H9 (cell line): ENCODE results near the gene AGO3. TPM values are rescaled to one million over a fixed set of nuclear protein-coding genes. Genes with fewer than 3 reads are reported as not detected.

Experiments used
- DNase-seq: peaks from one replicate; pipeline ENCODE4 v3.0.0-alpha.2; 2017
- H2AFZ ChIP-seq: one replicate; pipeline ENCODE4 v1.6.1; 2013; ENCODE audit warnings: mild to moderate bottlenecking, low read length, control low read depth, moderate library complexity
- H2AK5ac ChIP-seq: 2 replicates; pipeline ENCODE4 v1.6.1; 2013; ENCODE audit warnings: low read length, control low read depth, mixed read lengths; ENCODE audit not compliant: insufficient read length
- H2BK120ac ChIP-seq: one replicate; pipeline ENCODE4 v1.6.1; 2013; ENCODE audit warnings: low read depth, mild to moderate bottlenecking, low read length, control low read depth, inconsistent platforms; ENCODE audit not compliant: poor library complexity, severe bottlenecking
- H2BK12ac ChIP-seq: 2 replicates; pipeline ENCODE4 v1.6.1; 2013; ENCODE audit warnings: low read length, control low read depth, mixed read lengths, low read depth; ENCODE audit not compliant: insufficient read length
- H2BK15ac ChIP-seq: 2 replicates; pipeline ENCODE4 v1.6.1; 2013; ENCODE audit warnings: low read depth, low read length, control low read depth
- H2BK20ac ChIP-seq: one replicate; pipeline ENCODE4 v1.6.1; 2013; ENCODE audit warnings: low read depth, mild to moderate bottlenecking, low read length, control low read depth, inconsistent platforms; ENCODE audit not compliant: poor library complexity, severe bottlenecking
- H2BK5ac ChIP-seq: 2 replicates; pipeline ENCODE4 v1.6.1; 2013; ENCODE audit warnings: low read length, control low read depth, mixed read lengths; ENCODE audit not compliant: insufficient read length
- H3K14ac ChIP-seq: 2 replicates; pipeline ENCODE4 v1.6.1; 2013; ENCODE audit warnings: low read length, control low read depth; ENCODE audit not compliant: insufficient read depth
- H3K18ac ChIP-seq: 2 replicates; pipeline ENCODE4 v1.6.1; 2013; ENCODE audit warnings: low read depth, mild to moderate bottlenecking, mixed read lengths, low read length, control low read depth; ENCODE audit not compliant: insufficient read length
- H3K23ac ChIP-seq: 2 replicates; pipeline ENCODE4 v1.6.1; 2013; ENCODE audit warnings: low read length, control low read depth, mixed read lengths, low read depth; ENCODE audit not compliant: insufficient read length
- H3K23me2 ChIP-seq: 2 replicates; pipeline ENCODE4 v1.6.1; 2013; ENCODE audit warnings: low read depth, mild to moderate bottlenecking, mixed read lengths, low read length, control low read depth; ENCODE audit not compliant: insufficient read length, poor library complexity, severe bottlenecking
- H3K27ac ChIP-seq: 2 replicates; pipeline ENCODE4 v1.5.1; 2013; ENCODE audit warnings: low read length, control low read depth, mixed read lengths, low read depth; ENCODE audit not compliant: insufficient read length
- H3K27me3 ChIP-seq: 2 replicates; pipeline ENCODE4 v1.6.1; 2013; ENCODE audit warnings: low read length, control low read depth, inconsistent platforms; ENCODE audit not compliant: insufficient read depth
- H3K4ac ChIP-seq: 2 replicates; pipeline ENCODE4 v1.6.1; 2013; ENCODE audit warnings: low read depth, mild to moderate bottlenecking, control low read depth, inconsistent platforms, low read length, moderate library complexity
- H3K4me1 ChIP-seq: 2 replicates; pipeline ENCODE4 v1.6.1; 2013; ENCODE audit warnings: low read length, control low read depth, inconsistent platforms; ENCODE audit not compliant: insufficient read depth
- H3K4me2 ChIP-seq: 2 replicates; pipeline ENCODE4 v1.6.1; 2013; ENCODE audit warnings: low read length, control low read depth, mixed read lengths; ENCODE audit not compliant: insufficient read length, insufficient read depth
- H3K56ac ChIP-seq: 2 replicates; pipeline ENCODE4 v1.6.1; 2013; ENCODE audit warnings: low read depth, mild to moderate bottlenecking, mixed read lengths, low read length, control low read depth; ENCODE audit not compliant: insufficient read length
- H3K79me1 ChIP-seq: 2 replicates; pipeline ENCODE4 v1.6.1; 2013; ENCODE audit warnings: low read depth, mild to moderate bottlenecking, moderate library complexity, low read length, control low read depth, inconsistent platforms; ENCODE audit not compliant: insufficient read depth, poor library complexity, severe bottlenecking
- H3K79me2 ChIP-seq: 2 replicates; pipeline ENCODE4 v1.6.1; 2013; ENCODE audit warnings: low read length, control low read depth, inconsistent platforms; ENCODE audit not compliant: insufficient read depth
- H3K9ac ChIP-seq: 2 replicates; pipeline ENCODE4 v1.6.1; 2013; ENCODE audit warnings: low read length, control low read depth, mixed read lengths; ENCODE audit not compliant: insufficient read length; ENCODE audit errors: extremely low read depth
- H3K9me3 ChIP-seq: one replicate; pipeline ENCODE4 v1.6.1; 2013; ENCODE audit warnings: low read depth, low read length, inconsistent platforms; ENCODE audit not compliant: control insufficient read depth
- H3T11ph ChIP-seq: one replicate; pipeline ENCODE4 v1.6.1; 2013; ENCODE audit warnings: mild to moderate bottlenecking, low read length, control low read depth, inconsistent platforms
- H4K20me1 ChIP-seq: one replicate; pipeline ENCODE4 v1.6.1; 2013; ENCODE audit not compliant: control insufficient read depth, insufficient read length, insufficient read depth
- H4K5ac ChIP-seq: 2 replicates; pipeline ENCODE4 v1.6.1; 2013; ENCODE audit warnings: low read depth, mild to moderate bottlenecking, mixed read lengths, low read length, control low read depth; ENCODE audit not compliant: insufficient read length
- H4K8ac ChIP-seq: replicated peaks from 2 replicates; pipeline ENCODE4 v1.6.1; 2013; ENCODE audit warnings: low read length, control low read depth, mixed read lengths, low read depth; ENCODE audit not compliant: insufficient read length
- H4K91ac ChIP-seq: 2 replicates; pipeline ENCODE4 v1.6.1; 2013; ENCODE audit warnings: low read depth, mild to moderate bottlenecking, moderate library complexity, mixed read lengths, low read length, control low read depth; ENCODE audit not compliant: insufficient read length
- H3K27ac Mint-ChIP-seq, 3 experiments: 2 replicates in 2 of 3; 3 replicates in 1 of 3; pipeline ENCODE4 v1.8.0; 2020 to 2021; ENCODE audit warnings: mixed read lengths in 3 of 3, mild to moderate bottlenecking in 1 of 3, moderate library complexity in 1 of 3
- H3K27me3 Mint-ChIP-seq: 2 replicates; pipeline ENCODE4 v1.8.0; 2021; ENCODE audit warnings: low read depth, mild to moderate bottlenecking, moderate library complexity, mixed read lengths
- H3K36me3 Mint-ChIP-seq, 3 experiments: 2 replicates in 2 of 3; 3 replicates in 1 of 3; pipeline ENCODE4 v1.8.0; 2020 to 2021; ENCODE audit warnings: low read depth in 3 of 3, mixed read lengths in 3 of 3; ENCODE audit not compliant: insufficient read depth in 1 of 3
- H3K4me1 Mint-ChIP-seq, 2 experiments: 2 replicates each; pipeline ENCODE4 v1.8.0; 2020; ENCODE audit warnings: mixed read lengths in 2 of 2
- H3K4me3 Mint-ChIP-seq, 2 experiments: 2 replicates in 1 of 2; 3 replicates in 1 of 2; pipeline ENCODE4 v1.8.0; 2020 to 2021; ENCODE audit warnings: mild to moderate bottlenecking in 2 of 2, mixed read lengths in 2 of 2, moderate library complexity in 1 of 2
- H3K9me3 Mint-ChIP-seq, 2 experiments: 2 replicates in 1 of 2; 3 replicates in 1 of 2; pipeline ENCODE4 v1.8.0; 2020; ENCODE audit warnings: mild to moderate bottlenecking in 2 of 2, mixed read lengths in 2 of 2, moderate library complexity in 1 of 2
- WGBS: extraction: QIAGEN DNeasy Blood & Tissue Kit; methylation state at CpG from one replicate; pipeline ENCODE4 v1.1.7; 2013; ENCODE audit warnings: missing lambda C conversion rate, low lambda C conversion rate, mixed read lengths; ENCODE audit not compliant: insufficient read length; ENCODE audit errors: extremely low coverage; 5-methylcytosine and 5-hydroxymethylcytosine counted together
- total RNA-seq: library from RNA; stranded (reverse); gene quantifications from 2 replicates; pipeline ENCODE4 v1.2.1, GENCODE V29; 2021
- TF ChIP-seq, protein P1 (sequence below): fragments of 200-600 bp; sonication (generic); conservative IDR thresholded peaks from 3 replicates; pipeline ENCODE4 v1.8.0; 2021; ENCODE audit warnings: antibody characterized with exemption, mild to moderate bottlenecking

AGO3 gene
- total RNA-seq, 1 experiment from 2014 or later = 27.0 TPM

DNA sequence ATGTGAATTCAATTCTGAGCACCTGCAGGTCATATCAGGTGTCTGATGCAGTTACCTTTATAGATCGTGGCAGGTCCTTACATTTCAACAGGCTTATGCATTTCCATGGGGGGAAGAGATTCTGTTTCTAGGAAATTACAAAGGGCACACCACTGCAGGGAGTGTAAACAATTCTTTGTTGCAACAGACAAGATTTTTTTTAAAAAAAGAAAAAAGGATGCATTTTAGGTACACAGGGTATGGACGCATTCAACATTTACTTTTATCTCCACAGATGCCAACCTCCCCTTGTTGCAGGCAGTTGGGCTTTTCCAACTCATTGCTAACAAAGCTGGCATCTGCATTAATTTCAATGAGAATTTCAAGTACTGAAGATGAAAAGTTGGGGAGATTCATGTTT lies 139.4 kb downstream of the AGO3 start:
- no peaks in the 10 kb centered on the region; a peak in 1 of 5 replicates for H3K9me3 Mint-ChIP-seq
- Histone ChIP-seq H3K23ac (no peak overlapping the region), H2BK15ac (no peak overlapping the region), H2AK5ac (no peak overlapping the region), H2BK120ac (no peak overlapping the region), H2BK12ac (no peak overlapping the region), H2AFZ (no peak overlapping the region), H3K4me1 (no peaks in the 10 kb centered on the region), H3K14ac (no peak overlapping the region), H3K27me3 (no peaks in the 10 kb centered on the region), H2BK20ac (no peak overlapping the region), H3K18ac (no peak overlapping the region), H3T11ph (no peak overlapping the region), H3K79me1 (no peaks in the 10 kb centered on the region), H4K5ac (no peak overlapping the region), H3K56ac (no peak overlapping the region), H4K91ac (no peak overlapping the region), H3K4me2 (no peak overlapping the region), H3K23me2 (no peaks in the 10 kb centered on the region), H3K27ac (no peak overlapping the region), H3K4ac (no peak overlapping the region), H3K9ac (no peak overlapping the region), H2BK5ac (no peak overlapping the region), H4K8ac (no peak overlapping the region), H3K9me3 (no peaks in the 10 kb centered on the region), H4K20me1 (no peaks in the 10 kb centered on the region), H3K79me2 (no peaks in the 10 kb centered on the region)
- no CpG with 5 or more reads among the region's 2 CpGs for WGBS
- no peaks in the 10 kb centered on the region for H3K27me3 Mint-ChIP-seq
- H3K4me3 Mint-ChIP-seq = no peak overlapping the region
- H3K36me3 Mint-ChIP-seq = no peaks in the 10 kb centered on the region
- H3K27ac Mint-ChIP-seq = no peak overlapping the region
- TF ChIP-seq, protein P1, sequence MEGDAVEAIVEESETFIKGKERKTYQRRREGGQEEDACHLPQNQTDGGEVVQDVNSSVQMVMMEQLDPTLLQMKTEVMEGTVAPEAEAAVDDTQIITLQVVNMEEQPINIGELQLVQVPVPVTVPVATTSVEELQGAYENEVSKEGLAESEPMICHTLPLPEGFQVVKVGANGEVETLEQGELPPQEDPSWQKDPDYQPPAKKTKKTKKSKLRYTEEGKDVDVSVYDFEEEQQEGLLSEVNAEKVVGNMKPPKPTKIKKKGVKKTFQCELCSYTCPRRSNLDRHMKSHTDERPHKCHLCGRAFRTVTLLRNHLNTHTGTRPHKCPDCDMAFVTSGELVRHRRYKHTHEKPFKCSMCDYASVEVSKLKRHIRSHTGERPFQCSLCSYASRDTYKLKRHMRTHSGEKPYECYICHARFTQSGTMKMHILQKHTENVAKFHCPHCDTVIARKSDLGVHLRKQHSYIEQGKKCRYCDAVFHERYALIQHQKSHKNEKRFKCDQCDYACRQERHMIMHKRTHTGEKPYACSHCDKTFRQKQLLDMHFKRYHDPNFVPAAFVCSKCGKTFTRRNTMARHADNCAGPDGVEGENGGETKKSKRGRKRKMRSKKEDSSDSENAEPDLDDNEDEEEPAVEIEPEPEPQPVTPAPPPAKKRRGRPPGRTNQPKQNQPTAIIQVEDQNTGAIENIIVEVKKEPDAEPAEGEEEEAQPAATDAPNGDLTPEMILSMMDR = no peak
- no peak for DNase-seq
- H3K4me1 Mint-ChIP-seq = peaks cover 8 to 10% of the 10 kb centered on the region in 2 experiments
